ENCODE measurements around the gene TMUB1. TPM values are rescaled to one million over a fixed set of nuclear protein-coding genes. Genes with fewer than 3 reads are reported as not detected.

Gene TMUB1
- total and polyA plus RNA-seq, 9 of the 15 experiments (the other 6 are each of a cell fraction or from before 2014, with no cell fraction given), result 0.14 to 241 (median 74.1) TPM

GRCh38 chr7:151058781-151059366, 24.4 kb downstream of the TMUB1 start (continued):
- TF ChIP-seq HBP1 (CRISPR knock-in tag; IDR thresholded peaks at IDR 0.05) (peak; percentile 76; the same call in 1 of the 2 replicates), CREM (IDR thresholded peaks at IDR 0.05; ENCODE audit: low read depth) (no peak), TRIM25 (IDR thresholded peaks at IDR 0.05; ENCODE audit: borderline replicate concordance) (0 out of 2 replicates have a peak, but pooled peaks have one; percentile 27), MECOM (CRISPR knock-in tag; IDR thresholded peaks at IDR 0.05) (peak; percentile 17; the same call in 1 of the 2 replicates), UBTF (IDR thresholded peaks at IDR 0.05; ENCODE audit: borderline replicate concordance in 1 of 2, low read depth in 2 of 2, low read length in 2 of 2) (0 out of 4 replicates have a peak, but pooled peaks of 1 of the 2 experiments have one; percentile 16), ZBTB2 (IDR thresholded peaks at IDR 0.05) (no peak; the same call in 1 of the 2 replicates), TBL1XR1 (IDR thresholded peaks at IDR 0.05; ENCODE audit: low read length in 2 of 2) (0 out of 4 replicates have a peak, but pooled peaks of 1 of the 2 experiments have one; percentile 2), SREBF2 (CRISPR knock-in tag; IDR thresholded peaks at IDR 0.05) (no peak), CUX1 (CRISPR knock-in tag; IDR thresholded peaks at IDR 0.05) (0 out of 2 replicates have a peak, but pooled peaks have one; percentile 38), NR4A1 (CRISPR knock-in tag; IDR thresholded peaks at IDR 0.05) (peak; percentile 58; the same call in 1 of the 2 replicates), NR4A1 (tag; IDR thresholded peaks at IDR 0.05) (no peak), POU5F1 (IDR thresholded peaks at IDR 0.05; ENCODE audit: borderline replicate concordance, low read depth, low read length, partially characterized antibody) (no peak)

All from K562 (cell line).